VCaP (cell line): ENCODE data around the gene CTPS2.
A peak's percentile ranks its signal among the peaks of the same experiment; 100 is the strongest.
"Not testable (repeated sequence)": the region's sequence is repeated elsewhere in the genome, so short reads cannot be mapped to it uniquely, and the experiment has no call there.

Source experiments
- H3K27ac ChIP-seq: fragments of 450-650 bp; 2 replicates; pipeline ENCODE4 v1.5.1; 2017
- CTCF ChIP-seq: fragments of 450-650 bp; conservative IDR thresholded peaks from 2 replicates; pipeline ENCODE4 v1.5.1; 2017; ENCODE audit warnings: mild to moderate bottlenecking, moderate library complexity

CTPS2 gene

GRCh38 chrX:16712548-16713155, at the start of gene CTPS2:
Gene CTPS2, minus strand, starts transcription at chrX:16712669. Its CDS starts 9,767 bp downstream, at chrX:16702902.
- H3K27ac ChIP-seq, result peak within 1 kb of the TSS; percentile 88
- TF ChIP-seq CTCF, result no peak

GRCh38 chrX:16761500-16761899, 49.0 kb upstream of the CTPS2 start:
- not testable (repeated sequence) for H3K27ac ChIP-seq

GRCh38 chrX:16756724-16757123, 44.3 kb upstream of the CTPS2 start:
- H3K27ac ChIP-seq, result no peak overlapping the region
- no peak for TF ChIP-seq CTCF

GRCh38 chrX:16754019-16754418, 41.5 kb upstream of the CTPS2 start:
- H3K27ac ChIP-seq, result no peak overlapping the region
- TF ChIP-seq CTCF, result no peak

- TF ChIP-seq CTCF, result no peak
- no peak overlapping the region for H3K27ac ChIP-seq
Observed at GRCh38 chrX:16750136-16750535, 37.7 kb upstream of the CTPS2 start.

- no peak overlapping the region for H3K27ac ChIP-seq
- TF ChIP-seq CTCF, result no peak
Observed at GRCh38 chrX:16748425-16748824, 36.0 kb upstream of the CTPS2 start.

GRCh38 chrX:16745659-16746058, 33.2 kb upstream of the CTPS2 start:
- H3K27ac ChIP-seq, result peak overlapping the region; percentile 26; the same call in 1 of the 2 replicates
- no peak for TF ChIP-seq CTCF

- TF ChIP-seq CTCF, result no peak
- peak overlapping the region; percentile 26; the same call in 1 of the 2 replicates for H3K27ac ChIP-seq
Observed at GRCh38 chrX:16745102-16745501, 32.6 kb upstream of the CTPS2 start.
